Activated gamma-delta T cell treated with anti-CD3 and anti-CD28 coated beads, Interleukin-2, amount 50 U/mL, for 16 hours (primary cell): ENCODE data around the gene BEND3.
"Not testable (repeated sequence)": the region's sequence is repeated elsewhere in the genome, so short reads cannot be mapped to it uniquely, and the experiment has no call there.

ENCODE experiments used
- DNase-seq: peaks from one replicate; pipeline ENCODE4 v3.0.0-alpha.2; 2020; ENCODE audit warnings: low read depth

BEND3 gene

DNA sequence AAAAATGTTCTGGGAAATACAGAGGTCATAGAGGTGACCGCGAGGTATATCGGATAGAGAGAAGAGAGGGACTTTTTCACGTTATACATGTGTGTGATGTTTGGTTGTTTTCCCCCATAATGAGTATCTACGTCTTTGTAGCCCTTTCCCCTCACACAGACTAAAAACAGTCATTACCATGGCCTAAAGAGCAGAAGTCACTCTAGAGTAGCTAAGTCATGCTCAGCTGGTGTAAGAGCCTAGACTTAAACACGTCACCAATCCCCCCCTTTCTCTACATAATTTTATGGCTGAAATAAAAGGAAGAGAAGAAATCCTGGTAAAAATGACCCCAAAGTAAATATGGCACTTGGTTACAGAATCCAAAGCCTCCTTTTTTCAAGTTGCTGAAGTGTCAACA lies 6.0 kb upstream of the BEND3 start:
- no peak for DNase-seq

DNA sequence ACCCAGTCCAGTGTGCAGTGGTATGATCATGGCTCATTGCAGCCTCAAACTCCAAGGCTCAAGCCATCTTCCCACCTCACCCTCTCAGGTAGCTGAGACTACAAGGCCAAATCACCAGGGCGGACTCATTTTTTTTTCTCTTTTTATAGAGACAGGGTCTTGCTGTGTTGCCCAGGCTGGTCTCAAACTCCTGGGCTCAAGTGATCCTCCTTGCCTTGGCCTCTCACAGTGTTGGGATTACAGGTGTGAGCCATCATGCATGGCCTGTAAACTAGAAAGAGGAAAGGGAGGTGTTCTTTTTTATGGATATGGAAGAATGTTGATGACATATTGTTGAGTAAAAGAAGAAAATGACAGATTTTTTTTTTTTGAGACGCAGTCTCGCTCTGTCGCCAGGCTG lies 5.1 kb upstream of the BEND3 start:
- no peak for DNase-seq

DNA sequence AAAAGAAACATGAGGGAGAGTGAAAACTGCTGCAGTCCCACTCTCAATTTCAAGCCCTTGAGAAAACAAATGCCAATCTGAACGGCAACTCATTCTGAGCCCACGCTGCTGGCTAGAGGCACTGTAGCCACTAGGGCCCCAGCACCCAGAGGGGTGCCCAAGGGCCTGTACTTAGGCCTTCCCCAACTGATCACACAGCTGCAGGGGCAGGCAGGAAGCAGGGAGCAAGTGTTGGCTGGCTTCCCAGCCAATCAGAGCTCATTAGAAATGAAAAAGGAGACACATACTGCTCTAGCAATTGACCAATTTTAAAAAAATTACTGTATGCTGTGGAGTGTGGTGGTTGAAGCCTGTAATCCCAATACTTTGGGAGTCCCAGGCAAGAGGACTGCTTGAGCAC lies 3.7 kb upstream of the BEND3 start:
- no peak for DNase-seq

DNA sequence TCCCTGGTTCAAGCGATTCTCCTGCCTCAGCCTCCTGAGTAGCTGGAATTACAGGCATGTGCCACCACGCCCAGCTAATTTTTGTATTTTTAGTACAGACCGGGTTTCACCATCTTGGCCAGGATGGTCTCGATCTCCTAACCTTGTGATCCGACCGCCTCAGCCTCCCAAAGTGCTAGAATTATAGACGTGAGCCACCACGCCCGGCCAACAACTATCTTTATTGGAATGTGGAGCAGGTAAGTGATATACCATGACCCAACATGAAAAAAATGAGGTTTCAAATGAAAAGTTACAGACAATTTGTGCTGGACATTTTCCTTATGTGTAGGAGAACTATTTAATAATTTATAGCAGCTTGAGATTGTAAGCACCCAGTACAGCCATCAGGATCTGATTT lies 3.2 kb upstream of the BEND3 start:
- DNase-seq = not testable (repeated sequence)

DNA sequence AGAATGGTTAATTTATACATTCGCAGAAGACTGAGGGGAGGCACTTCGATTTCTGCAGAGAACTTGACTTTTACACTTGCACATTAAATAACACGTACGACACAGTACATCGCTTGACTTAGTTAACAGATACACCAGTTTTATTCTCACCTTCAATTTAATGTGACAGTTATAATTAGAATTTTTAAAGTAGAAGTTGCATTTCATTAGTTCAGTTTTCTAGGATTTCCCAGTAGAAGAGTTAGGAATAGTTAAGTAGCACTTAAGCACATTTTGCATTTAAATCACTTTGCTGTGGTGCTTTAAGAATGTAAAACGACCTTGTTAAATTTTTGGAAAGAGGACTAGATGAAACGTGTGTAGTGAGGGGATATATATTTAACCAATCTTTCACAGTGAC lies 1.6 kb upstream of the BEND3 start:
- no peak for DNase-seq

DNA sequence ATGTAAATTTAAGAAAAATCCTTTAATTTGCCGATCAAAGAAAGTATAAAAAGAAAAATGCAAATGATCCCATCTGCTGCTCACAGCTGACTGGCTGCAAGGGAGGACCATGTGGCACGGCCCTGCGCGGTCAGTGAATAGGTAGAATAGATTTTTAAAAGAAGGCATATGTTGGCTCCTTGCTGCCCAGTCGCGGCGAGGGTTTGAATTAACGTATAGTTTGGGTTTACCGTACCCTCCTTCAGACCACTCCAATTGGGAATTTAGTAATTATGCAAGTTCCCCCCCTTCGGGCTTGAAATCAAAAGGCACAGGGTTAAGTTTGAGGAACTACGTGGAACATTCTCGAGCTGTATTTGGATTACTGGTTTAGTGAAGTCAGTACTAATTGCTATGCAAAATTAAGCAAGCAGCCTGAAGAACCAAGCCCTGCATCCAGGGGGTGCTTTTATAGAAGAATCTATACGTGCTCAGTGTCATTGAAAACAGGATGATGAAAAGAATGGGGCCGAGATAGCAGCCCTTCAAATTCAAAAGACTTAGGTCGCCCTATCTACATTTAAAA lies 1.1 kb upstream of the BEND3 start:
- no peak for DNase-seq

DNA sequence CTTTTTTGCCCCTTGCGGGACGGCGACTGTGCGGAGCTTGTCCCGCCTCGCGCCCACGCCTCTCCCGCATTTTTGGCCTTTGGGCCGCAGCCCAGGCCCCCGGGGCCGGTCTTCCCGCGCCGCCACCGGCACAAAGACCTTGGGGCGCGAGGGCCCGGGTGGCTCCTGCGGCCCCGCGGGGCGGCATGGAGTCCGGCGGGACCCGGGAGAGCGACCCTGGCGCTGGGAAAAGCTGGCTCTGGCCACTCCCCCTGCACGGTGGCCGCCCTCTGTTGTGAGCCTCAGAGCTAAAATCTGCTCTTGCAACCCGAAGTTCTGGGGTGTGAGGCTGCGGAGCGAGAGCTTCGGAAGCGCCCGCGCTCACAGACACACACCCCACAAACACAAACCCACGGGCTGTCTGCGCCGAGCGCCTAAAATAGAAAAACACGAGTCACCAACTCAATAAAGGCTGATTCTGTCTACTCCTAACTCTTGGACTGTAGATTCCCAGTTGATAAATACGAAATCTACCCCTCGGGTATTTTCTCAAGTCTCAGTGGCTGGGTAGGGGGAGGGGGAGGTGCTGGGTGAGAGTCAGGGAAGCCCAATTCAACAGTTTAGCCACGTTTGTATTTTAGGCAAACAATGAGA lies 496 bp upstream of the BEND3 start:
- no peak for DNase-seq

DNA sequence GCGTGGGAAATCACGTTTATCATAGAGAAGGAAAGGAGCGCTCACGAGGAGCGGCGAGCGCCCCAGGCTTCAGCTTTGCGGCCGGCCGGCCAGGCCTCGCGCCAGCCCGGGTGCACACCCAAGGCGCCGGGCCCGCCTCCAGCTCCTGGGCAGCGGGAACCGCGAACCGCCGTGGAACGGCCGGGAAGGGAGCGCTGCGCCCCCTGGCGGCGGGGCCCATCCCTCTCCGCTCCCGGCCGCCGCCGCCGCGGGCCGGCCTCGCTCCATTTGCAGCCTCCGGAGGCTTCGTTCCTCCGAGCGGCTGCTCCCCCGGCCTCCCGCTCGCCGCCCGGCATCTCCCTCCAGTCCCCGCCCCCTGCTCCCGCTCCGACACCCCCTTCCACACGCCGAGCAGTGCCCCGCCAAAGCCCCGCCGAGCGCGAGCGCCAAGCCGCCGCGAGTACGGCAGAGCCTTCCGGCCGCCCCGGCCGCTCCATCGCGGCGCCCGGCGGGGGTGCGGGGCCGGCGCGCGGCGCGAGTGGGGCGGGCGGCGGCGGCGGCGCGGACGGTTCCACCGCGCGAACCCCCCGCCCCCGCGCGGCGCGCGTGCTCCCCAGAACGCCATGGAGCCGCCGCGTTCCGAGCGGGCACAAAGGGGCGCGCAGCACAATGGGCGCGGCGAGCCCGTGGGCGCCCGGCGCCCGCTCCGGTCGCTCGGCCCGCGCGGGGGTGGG lies 946 bp downstream of the BEND3 start:
- peak; percentile 57 for DNase-seq

DNA sequence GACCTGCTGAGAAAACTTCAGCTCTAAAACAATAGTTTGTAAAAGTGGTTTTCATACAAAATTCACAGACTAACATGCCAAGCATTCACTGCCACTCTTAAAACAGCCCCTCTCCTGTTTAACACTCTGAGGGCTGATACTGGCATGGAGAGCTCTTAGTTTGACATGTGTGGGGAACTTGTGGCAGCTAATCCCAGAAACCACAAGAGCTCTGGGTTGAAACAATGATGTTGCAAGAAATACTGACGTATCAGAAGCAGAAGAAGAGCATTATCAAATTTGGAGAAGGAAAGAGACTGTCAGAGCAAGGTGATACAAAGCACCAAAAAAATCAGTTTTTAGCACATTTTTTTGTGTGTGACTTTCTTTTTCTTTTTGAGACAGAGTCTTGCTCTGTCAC lies 5.1 kb downstream of the BEND3 start:
- DNase-seq = no peak

DNA sequence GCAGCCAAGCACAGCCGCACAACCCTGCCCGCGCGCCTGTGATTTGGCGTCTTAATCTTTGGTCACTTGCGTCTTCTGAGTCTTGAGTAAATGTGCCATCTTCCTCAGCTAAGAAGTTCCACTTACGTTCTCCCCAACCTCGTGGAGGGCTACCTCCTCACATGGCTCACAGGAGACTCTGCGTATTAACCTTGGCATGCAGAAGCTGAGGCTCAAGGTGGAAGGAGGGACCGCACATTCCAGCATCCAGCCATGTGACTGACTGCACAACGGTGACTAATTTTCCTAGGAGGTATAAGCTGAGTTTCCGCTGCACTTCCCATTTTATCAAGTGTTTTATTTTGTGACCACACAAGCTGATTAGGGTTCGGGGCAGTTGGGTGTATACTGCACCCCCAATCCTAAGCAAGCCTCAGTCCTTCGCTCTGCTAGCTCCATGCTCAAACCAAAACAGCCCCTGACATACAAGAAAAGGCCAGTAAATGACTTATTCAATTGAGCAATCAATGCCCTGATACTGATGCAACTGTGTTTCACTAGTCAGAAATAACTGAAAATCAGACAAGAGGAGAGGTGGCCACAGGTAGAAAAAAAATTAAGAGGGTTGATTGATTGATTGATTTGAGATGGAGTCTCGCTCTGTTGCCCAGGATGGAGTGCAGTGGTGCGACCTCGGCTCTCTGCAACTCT lies 7.0 kb downstream of the BEND3 start:
- no peak for DNase-seq

DNA sequence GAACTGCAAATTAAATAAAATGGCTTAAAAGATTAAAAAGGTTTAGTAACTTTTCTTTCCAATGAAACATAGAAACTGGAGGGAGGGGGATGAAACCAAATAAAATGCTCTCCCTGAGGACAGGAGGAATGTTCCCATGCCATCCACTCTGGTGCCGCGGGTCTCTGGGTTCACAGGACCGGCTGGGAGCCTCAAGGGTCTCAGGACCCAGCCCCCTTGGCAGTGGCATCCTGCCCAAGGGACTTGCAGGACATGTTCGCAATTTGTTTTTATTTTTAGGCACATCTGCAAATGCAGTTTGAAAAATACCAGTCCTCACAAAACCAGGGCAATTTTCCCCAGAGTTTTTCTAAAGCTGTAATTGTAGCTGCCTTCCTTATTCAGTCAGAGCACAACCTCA lies 7.5 kb downstream of the BEND3 start:
- no peak for DNase-seq

DNA sequence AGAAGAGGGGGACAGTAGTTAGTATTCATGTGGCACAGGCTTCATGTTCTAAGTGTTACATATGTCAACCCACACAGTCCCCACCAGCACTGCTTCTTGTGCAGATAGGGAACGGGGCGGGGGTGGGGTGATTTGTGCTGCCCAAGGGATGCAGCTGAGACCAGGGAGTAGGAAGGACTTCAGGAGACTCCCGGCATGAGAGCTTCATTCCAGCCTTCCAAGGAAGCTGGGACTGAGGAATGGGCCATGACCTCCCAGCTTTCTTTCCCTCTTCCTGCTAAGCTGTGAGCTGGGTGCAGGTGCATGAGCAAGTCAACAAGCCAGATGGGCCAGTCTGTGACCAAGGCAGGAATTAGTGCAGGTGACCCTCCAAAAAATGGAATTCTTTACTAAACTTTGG lies 9.2 kb downstream of the BEND3 start:
- no peak for DNase-seq

DNA sequence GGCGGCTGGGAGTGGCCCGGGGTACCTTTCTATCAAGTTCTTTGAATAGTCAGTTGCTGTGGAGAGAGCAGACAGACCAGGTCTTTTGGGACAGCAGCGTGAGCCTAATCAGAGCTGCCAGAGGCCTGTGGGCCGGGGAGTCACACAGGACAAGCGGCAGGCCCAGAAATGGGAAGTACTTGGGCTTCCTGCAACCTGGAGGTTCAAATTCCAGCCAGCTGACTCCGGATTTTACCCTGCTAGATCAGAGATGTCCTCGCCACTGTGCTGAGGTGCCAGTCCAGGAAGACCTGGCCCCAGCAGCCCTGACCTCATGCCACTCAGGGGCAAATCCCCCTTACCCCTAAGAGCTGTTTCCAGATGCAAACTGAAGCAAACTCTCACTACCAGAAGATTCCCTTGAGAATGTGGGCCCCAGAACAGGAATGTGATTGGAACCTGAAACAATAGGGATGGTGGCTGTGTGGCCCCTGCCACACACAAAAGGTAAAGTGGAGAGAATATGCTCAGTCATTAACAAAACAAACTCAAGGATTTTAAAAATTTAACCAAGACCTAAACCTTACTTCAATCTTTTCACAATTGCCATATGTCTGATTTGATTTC lies 9.7 kb downstream of the BEND3 start:
- no peak for DNase-seq

DNA sequence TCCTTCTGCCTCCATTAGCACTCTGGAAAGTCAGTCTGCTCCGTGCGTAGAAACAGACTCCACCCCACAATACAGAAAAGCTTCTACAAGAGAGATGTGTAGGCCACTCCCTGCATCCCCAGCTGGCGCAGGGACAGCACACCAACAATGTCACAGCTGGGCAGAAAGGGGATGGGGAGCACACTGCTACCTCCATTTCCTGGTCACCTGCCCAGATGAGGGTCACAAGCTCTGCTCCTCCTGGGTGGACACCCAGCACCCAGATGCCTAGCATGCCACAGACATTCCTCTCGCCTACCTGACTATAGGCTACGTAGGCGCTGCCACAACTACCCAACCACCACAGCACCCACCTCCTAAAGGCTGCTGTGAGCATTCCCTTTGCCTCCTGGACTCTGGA lies 12.2 kb downstream of the BEND3 start:
- no peak for DNase-seq

DNA sequence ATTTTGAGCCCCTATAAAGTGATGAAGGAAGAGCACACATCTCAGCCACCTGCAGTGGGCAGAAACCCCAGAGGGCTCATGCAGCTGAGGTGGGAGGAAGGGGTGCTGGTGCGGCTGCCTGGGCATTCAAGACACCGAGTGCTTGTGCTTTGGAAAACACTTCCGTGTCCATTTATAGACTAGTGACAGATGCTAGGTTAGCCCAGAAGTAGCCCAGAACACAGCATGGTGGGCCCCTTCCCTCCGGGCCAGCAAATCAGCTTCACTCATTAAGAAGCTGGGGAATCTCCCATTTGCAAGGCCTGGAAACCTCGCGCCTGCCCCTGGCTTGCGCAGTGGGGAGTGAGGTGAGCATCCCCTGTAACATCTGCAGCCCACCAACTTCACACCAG lies 12.9 kb downstream of the BEND3 start:
- no peak for DNase-seq

DNA sequence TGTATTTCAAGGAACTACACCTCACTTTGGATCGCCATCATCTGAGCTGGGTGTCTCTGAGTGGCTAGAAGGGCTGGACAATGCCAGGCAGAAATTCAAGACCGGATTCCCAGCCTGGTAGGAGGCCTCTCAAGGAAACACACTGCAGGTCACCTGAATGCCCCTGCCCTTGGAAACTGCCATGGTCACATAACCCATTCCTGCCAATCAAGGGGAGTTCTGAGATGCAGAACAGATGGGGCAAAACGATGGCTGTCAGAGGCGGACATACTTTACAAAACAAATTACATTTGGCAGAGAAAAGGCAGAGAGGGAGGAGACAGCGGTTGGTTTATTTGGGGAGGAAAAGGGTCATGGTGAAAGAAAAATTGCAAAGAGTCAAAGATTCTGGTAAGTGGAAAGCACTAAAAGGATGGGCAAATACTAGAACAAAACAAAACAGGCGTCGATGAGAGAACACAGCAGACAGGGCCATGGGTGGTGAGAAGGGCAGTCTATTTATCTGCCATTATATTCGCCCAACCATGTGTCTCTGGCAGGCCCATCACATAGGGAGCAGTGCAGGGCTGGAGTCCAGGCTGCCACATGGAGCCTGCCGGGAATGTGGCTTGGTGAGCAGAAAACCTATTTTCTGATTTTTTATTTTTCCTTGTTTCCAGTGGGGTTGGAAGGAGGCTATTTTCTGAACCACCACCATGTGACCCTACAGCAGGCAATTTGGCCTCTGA lies 13.5 kb downstream of the BEND3 start:
- DNase-seq = no peak

DNA sequence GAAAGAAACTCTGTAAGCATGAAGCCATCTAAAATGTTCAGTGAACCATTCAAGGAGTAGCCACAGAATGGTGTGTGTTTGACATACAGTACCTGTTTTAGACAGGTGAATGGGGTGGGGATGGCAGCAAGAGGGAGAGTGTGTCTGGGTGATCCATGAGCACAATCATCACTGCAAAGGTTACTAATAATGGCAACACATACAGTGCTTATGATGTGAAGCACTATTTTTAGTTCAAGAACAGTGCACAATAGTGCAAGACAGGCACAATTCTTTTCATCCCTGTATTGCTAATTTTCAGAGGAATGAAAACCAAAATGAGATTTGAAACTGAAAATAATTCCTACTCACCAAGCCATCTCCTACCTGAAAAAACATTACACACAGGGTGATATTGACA lies 14.1 kb downstream of the BEND3 start:
- no peak for DNase-seq

DNA sequence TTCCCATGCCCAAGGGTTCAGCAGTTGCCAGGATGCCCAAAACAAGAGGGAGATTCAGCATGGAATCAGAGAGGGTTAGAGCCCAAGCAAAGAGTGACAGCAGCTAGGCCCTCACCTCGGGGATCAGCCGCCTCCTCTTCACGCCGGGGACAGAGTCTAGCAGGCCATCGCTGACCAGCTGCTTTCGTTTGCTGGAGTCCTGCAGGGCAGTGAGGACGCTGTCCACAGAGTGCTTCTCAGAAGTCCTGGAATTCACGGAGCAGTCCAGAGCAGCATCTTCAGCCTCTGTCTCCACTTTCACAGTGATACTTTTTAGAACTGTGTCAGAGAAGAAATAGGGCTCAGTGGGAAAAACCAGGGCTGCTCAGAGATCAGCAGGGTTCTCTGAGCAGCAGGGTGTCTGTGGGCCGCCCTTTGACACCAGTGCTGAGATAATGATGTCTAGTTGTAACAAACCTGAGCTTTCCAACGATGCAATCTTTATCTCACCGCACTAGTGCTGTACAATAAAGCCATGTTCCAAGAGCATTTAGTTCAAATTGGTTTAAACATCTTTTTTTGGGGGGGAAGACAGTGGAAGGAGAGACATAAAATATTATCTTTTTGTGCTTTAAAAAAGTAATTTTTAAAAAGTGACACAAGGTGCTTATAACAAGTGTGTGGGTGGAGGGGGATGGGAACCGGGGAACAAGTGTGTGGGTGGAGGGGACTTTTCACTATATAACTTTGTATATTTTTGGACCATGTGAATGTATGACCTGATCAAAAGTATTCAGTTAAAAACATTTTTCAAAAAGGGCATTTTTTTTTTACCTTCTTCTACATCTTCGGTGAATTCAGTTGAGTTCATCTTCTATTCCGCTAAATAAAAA lies 16.6 kb downstream of the BEND3 start:
- DNase-seq = no peak

DNA sequence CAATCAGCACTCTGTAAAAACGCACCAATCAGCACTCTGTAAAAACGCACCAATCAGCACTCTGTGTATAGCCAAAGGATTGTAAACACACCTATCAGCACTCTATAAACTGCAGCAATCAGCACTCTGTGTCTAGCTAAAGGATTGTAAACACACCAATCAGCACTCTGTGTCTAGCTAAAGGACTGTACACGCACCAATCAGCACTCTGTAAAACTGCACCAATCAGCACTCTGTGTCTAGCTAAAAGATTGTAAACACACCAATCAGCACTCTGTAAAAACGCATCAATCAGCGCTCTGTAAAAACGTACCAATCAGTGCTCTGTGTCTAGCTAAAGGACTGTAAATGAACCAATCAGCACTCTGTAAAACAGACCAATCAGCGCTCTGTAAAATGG lies 30.9 kb downstream of the BEND3 start:
- not testable (repeated sequence) for DNase-seq

DNA sequence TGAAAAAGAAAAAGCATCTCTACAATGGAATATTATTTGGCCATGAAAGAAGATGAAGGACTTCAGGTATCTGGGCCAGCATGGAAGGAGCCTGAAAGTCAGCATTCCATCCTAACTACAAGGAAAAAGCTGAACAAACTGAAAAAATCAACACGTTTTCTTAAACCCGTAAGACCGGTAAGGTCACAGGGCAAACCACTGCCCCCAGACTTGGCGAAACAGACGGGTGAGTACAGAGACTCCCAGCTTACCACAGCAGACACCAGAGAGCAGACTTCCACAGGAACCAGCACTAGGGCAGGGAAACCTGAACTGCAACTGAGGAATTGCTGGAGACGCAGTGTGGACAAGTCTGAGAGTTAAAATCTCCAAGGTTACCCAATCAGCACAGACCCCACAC lies 31.4 kb downstream of the BEND3 start:
- no peak for DNase-seq
